Mucosa of descending colon (tissue), 3 donors: ENCODE data around the gene RAD51B. TPM values are rescaled to one million over a fixed set of nuclear protein-coding genes. Genes with fewer than 3 reads are reported as not detected.

Source experiments
- ATAC-seq: fragments of 200-7000 bp; cut with Tn5 transposase; one replicate; pipeline ENCODE4 v1.9.1; 2020; ENCODE audit warnings: mild to moderate bottlenecking, moderate library complexity
- DNase-seq, 3 donors: peaks; one replicate each; pipeline ENCODE4 v3.0.0-alpha.2; 2020
- H3K36me3 ChIP-seq: fragments of 200-600 bp; one replicate; pipeline ENCODE4 v1.8.0; 2021; ENCODE audit warnings: low read depth, mild to moderate bottlenecking
- H3K4me1 ChIP-seq: fragments of 200-600 bp; one replicate; pipeline ENCODE4 v1.8.0; 2021; ENCODE audit warnings: low read depth, mild to moderate bottlenecking
- H3K4me3 ChIP-seq: fragments of 200-600 bp; one replicate; pipeline ENCODE4 v1.8.0; 2021; ENCODE audit warnings: mild to moderate bottlenecking
- H3K9me3 ChIP-seq: fragments of 200-600 bp; one replicate; pipeline ENCODE4 v1.8.0; 2021; ENCODE audit warnings: mild to moderate bottlenecking
- CTCF ChIP-seq: fragments of 200-600 bp; IDR thresholded peaks from one replicate; pipeline ENCODE4 v1.8.0; 2022; ENCODE audit warnings: antibody characterized with exemption, mild to moderate bottlenecking
- intact Hi-C, 2 donors: fragments of 100-400 bp; cut with DNase I in 1 of 2; cut with micrococcal nuclease in 1 of 2; formaldehyde crosslinking; loops; one replicate each; pipeline versions ENCODE4 v1.11.0 to v1.11.1; 2022; cut with DNase I, micrococcal nuclease
- total RNA-seq, 3 donors: library from RNA; stranded (reverse); fragmentation: NEBNext Ultra II Directional in 2 of 3; extraction: Animal tissue kit (Norgen Biotek cat#: 25700) in 2 of 3; gene quantifications; one replicate each; pipeline versions ENCODE4 v1.2.1 to v1.2.4, GENCODE V29; 2021 to 2023
- donor health status: DM: no; HTN: no; CAD: no; lungs with moderate emphysema.
- donor health status: DM: no; HTN: no; CAD: no.
- donor health status: DM: no; HTN: yes; CAD: no.

Gene RAD51B
- total RNA-seq, 3 donors from 2014 or later, result 15.8 to 23.3 (median 20.9) TPM

GRCh38 chr14:67952381-67952780 lies 132.8 kb downstream of the RAD51B start:
- Histone ChIP-seq H3K4me1 (peaks cover 7% of the 10 kb centered on the region), H3K36me3 (no peaks in the 10 kb centered on the region), H3K4me3 (no peak overlapping the region), H3K9me3 (peaks cover 6% of the 10 kb centered on the region)
- ATAC-seq (no peak), DNase-seq (no peak)
- TF ChIP-seq CTCF, result no peak
- intact Hi-C loops, result no loop called here

DNA sequence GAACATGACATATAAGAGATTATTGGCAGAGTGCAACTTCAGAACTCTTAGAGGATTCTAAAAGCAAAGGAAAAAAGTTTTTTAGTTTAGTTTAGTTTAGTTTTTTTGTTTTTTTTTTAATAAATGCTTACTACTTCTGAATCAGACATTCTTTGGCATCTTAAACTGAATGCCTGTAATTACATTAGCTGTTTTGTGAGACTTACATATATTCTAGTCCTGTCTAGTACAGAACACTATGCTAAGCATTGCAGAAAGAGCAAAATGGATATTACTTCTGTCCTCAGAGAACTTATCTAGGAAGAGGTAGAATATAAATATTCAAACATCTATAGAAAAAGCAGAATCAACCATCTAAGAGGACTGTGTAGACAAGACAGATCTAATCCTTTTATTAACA lies 133.2 kb downstream of the RAD51B start:
- TF ChIP-seq CTCF, result no peak
- Histone ChIP-seq H3K4me1 (peaks cover 7% of the 10 kb centered on the region), H3K4me3 (no peak overlapping the region), H3K9me3 (peaks cover 6% of the 10 kb centered on the region), H3K36me3 (no peaks in the 10 kb centered on the region)
- intact Hi-C loops, result no loop called here
- DNase-seq, result no peak
- no peak for ATAC-seq

GRCh38 chr14:67955261-67955660 lies 135.7 kb downstream of the RAD51B start:
- H3K4me3 ChIP-seq, result no peak overlapping the region
- H3K36me3 ChIP-seq, result no peaks in the 10 kb centered on the region
- H3K9me3 ChIP-seq, result no peaks in the 10 kb centered on the region
- intact Hi-C loops, result no loop called here
- DNase-seq, result no peak
- H3K4me1 ChIP-seq, result peaks cover 7% of the 10 kb centered on the region
- no peak for TF ChIP-seq CTCF
- no peak for ATAC-seq

- no peak for TF ChIP-seq CTCF
- no peaks in the 10 kb centered on the region for H3K9me3 ChIP-seq
- no peaks in the 10 kb centered on the region for H3K36me3 ChIP-seq
- intact Hi-C loops, result no loop called here
- H3K4me3 ChIP-seq, result no peak overlapping the region
- ATAC-seq (no peak), DNase-seq (no peak)
- H3K4me1 ChIP-seq, result peaks cover 7% of the 10 kb centered on the region
Observed at GRCh38 chr14:67957946-67958345, 138.4 kb downstream of the RAD51B start.

- intact Hi-C loops, result no loop called here
- Histone ChIP-seq H3K4me3 (no peak overlapping the region), H3K4me1 (peaks cover 42% of the 10 kb centered on the region), H3K36me3 (no peaks in the 10 kb centered on the region), H3K9me3 (no peaks in the 10 kb centered on the region)
- no peak for DNase-seq
- TF ChIP-seq CTCF, result no peak
- ATAC-seq, result no peak
Observed at GRCh38 chr14:67961676-67962075, 142.1 kb downstream of the RAD51B start.

- no peak for TF ChIP-seq CTCF
- intact Hi-C loops, result no loop called here
- peak; percentile 91 for ATAC-seq
- Histone ChIP-seq H3K9me3 (no peaks in the 10 kb centered on the region), H3K36me3 (no peaks in the 10 kb centered on the region), H3K4me3 (no peak overlapping the region), H3K4me1 (peaks cover 42% of the 10 kb centered on the region)
- peak in 1 of 3 donors; percentile 61 for DNase-seq
Observed at GRCh38 chr14:67962215-67962644, 142.7 kb downstream of the RAD51B start.
